C4-2B (cell line): Measurements from ENCODE around the gene TIMM10.

Source experiments
- H3K27ac ChIP-seq: fragments of 450-650 bp; 2 replicates; pipeline ENCODE4 v1.5.1; 2017
- ZFX ChIP-seq: fragments of 450-650 bp; IDR thresholded peaks from 2 replicates; pipeline ENCODE4 v1.6.1; 2017
- TF ChIP-seq, protein P1 (sequence below): fragments of 450-650 bp; conservative IDR thresholded peaks from 2 replicates; pipeline ENCODE4 v1.5.1; 2017; ENCODE audit warnings: mild to moderate bottlenecking

Gene TIMM10

DNA sequence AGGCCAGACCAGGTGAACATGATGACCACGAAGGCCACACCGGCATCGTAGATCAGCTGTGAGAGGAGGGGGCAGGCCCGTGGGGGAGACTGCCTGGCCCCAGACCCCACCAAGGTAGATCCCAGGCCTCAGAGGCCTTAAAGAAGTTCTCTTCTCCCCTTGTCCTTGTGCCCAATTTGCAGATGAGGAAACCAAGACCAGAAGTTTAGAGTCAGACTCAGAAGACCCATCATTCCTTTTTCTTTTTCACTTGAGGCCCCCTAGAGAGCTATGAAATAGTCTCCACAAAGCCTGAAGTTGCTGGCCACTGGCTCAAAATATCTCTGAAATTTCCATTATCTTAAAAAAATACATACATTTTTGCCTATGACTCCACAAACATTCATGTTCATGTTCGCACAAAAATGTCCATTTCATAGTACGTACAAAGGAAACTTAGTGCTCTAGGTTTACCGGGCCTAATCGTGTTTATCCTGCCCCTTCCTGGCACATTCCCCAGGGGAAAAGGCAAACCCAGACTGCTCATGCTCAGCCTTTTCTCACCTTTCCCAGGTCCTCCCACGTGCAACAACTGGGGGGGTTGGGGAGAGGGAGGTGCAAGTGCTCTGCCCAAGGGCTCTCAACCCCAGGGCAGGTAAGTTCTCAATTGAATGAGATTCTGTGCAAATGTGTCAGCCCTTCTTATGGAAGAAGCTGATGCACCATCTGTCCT is 34.3 kb downstream of the TIMM10 start:
- peak overlapping the region; percentile 86; the same call in 1 of the 2 replicates for H3K27ac ChIP-seq
- TF ChIP-seq, protein P1, sequence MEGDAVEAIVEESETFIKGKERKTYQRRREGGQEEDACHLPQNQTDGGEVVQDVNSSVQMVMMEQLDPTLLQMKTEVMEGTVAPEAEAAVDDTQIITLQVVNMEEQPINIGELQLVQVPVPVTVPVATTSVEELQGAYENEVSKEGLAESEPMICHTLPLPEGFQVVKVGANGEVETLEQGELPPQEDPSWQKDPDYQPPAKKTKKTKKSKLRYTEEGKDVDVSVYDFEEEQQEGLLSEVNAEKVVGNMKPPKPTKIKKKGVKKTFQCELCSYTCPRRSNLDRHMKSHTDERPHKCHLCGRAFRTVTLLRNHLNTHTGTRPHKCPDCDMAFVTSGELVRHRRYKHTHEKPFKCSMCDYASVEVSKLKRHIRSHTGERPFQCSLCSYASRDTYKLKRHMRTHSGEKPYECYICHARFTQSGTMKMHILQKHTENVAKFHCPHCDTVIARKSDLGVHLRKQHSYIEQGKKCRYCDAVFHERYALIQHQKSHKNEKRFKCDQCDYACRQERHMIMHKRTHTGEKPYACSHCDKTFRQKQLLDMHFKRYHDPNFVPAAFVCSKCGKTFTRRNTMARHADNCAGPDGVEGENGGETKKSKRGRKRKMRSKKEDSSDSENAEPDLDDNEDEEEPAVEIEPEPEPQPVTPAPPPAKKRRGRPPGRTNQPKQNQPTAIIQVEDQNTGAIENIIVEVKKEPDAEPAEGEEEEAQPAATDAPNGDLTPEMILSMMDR, result no peak
- TF ChIP-seq ZFX, result no peak

DNA sequence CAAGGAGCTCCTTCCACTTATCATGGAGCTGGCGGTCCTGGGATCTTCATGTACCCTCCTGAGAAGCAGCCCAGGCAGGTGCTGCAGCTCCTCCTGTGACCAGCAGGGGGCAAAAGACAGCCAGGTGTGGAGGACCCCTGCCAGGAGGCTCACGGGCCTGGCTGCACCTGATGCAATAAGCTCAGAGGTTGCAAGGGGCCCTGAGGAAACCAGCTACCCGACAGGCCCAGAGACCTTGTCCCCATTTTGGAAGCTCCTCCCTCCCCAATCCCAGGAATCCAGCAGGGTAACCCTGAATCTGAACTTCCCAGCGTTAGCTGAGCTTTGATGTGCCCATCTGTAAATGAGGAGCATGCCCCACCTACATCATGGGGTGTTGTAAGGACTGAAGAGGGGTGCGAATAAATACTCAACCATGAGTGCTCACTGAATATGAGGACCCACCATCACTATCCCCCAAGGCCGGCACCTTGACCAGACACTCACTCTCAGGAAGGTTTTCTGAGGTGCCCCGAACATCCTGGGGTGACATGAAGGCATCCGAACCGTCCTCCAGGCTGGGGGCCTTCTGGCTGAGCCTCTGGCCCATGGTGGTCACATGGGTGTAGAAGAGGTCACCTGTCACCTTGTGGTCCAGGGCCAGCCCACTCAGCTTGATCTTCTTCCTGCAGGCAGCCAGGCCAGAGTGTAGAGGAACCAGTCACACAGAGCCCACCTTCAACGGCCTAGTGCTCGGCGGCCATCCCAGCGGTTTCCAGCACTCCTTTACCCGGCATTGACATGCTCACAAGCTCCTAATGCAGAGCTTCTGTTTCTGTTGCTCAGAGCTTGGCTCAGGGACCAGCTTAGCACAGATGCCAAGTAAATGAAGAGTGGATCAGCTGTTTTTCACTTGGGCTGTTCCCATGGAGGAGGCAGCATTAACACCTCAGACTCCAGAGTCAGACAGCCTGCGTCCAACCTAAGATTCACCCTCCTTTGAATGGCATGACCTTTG is 36.7 kb downstream of the TIMM10 start:
- H3K27ac ChIP-seq, result peak overlapping the region; percentile 46
- no peak for TF ChIP-seq ZFX
- TF ChIP-seq, protein P1, result peak; percentile 91

DNA sequence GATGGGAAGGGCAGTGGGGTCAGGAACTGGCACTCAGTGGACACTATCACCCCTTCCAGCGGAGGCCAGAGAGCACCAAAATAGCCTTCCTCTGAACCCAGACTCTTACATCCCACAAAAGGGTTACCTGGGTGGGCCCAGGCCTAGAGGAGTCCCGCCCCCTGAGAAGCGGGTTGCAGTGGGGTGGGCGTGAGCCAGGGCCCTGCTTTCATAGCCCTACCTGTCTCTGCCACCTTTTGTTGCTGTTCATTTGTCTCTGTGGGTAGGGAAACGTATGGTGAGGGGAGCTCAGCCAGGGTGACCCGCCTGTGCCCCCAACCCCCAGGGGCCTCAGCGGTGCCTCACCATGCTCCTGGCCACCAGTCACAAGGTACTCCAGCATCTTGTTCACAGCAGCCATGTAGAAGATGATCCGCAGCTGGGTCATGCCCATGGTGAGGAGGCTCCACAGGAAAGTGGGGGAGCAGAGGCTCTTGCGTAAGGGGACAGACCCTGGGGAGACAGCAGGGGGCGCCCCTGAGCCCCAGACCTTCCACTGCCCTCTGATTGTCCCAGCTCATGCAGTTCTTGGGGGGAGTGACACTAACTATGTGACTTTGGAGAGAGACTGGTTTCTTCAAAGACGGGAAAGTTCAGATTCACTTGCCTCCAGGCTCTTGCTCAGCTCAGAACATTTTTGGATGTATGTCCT is 39.0 kb downstream of the TIMM10 start:
- H3K27ac ChIP-seq, result no peak overlapping the region
- TF ChIP-seq ZFX, result no peak
- TF ChIP-seq, protein P1, result peak; percentile 78; the same call in 1 of the 2 replicates

DNA sequence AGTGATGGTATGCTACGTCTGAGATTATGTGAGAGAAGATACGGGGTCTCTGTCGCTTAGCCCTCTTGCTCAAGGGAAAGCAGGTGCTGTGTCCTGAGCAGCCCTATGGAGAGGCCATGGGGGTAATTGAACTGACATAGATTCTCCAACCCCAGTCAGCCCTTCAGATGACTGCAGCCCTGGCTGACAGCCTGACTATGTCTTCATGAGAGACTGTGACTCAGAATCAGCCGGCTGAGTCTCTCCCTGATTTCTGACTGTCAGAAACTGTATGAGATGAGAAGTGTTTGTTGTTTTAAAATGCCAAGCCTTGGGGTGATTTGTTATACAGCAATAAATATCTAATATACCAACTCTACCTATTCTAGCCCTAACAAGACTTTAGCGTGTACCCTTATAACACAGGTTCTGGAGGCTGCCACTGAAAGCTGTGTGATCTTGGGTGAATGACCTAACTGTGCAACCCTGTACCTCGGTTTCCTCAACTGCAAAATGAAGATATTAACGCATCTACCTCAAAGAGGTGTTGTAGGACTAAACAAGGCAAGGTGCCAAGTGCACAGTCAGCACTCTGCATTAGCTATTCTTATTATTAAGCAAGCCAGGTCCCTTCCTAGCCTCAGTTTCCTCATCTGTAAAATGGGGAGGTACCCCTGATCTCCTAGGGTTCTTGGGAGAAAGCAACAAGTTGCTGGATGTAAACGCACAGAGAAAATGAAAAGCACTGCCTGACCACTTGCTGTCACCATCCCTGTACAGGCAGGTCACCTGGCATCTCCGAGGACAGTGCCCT is 39.9 kb downstream of the TIMM10 start:
- TF ChIP-seq ZFX, result no peak
- TF ChIP-seq, protein P1, result no peak
- H3K27ac ChIP-seq, result no peak overlapping the region

DNA sequence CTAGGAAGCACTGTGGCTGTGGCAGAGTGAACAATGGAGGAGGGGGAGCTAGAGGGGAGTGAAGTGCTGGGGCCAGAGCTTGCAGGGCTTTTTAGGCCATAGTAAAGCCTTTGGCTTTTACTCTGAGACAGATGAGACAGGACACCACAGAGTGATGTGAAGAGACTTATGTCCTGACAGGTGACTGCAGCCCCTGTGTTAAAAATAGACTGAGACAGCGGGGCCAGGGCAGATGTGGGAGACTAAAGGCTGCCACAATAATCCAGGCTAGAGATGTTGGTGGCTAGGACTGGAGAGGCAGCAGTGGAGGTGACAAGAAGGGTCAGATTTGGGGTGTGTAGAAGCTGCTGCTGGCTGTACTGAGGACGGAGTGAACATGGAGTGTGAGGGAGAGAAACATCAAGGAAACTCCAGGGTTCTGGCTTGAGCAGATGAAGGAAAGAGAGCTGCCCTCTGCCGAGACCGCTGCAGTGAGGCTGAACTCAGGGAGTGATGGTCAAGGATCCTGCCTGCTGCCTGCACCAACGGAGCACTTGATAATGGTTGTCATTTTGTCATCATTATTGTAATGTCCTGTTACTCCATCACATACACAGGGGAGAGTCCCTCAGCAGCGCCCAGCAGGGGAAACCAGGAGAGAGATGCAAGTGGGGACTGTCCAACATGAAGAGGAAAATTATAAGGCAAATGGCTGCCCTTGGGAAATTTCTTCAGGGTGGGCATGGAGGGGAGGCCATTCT is 42.5 kb downstream of the TIMM10 start:
- no peak overlapping the region for H3K27ac ChIP-seq
- TF ChIP-seq, protein P1, result no peak
- TF ChIP-seq ZFX, result no peak

DNA sequence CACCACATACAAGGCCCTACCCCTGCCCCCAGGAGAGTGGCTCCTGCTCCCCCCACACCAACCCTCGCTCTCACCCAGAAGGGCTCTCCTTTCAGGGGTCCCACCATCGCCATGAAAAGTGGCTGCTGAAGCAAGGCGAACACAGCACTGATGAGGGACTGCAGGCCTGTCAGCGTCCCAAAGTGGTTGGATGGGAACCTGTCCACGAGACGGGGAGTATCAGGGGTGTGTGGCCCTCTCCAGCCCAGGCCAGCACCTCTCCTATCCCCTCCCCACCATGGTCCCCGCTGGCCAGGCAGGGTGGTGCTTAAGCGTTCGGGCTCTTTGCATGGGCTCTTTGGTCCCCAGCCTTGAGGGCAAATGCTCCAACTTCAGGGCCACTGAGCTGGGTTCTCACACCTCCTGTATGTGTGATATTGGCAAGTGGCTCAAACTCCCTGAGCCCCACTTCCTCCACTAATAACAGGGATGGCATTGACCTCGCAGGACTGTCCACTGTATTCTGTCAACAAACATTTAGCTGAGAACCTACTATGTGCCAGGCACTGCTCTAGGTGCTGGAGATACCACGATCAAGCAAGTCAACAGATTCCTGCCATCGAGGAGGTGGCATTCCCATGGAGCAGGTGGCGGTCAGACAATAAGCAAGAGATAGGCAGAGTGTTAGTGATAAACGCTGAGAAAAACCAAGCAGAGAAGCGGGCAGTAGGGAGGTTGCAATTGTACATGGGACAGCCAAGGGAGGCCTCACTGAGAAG is 43.4 kb downstream of the TIMM10 start:
- TF ChIP-seq ZFX, result no peak
- TF ChIP-seq, protein P1, result no peak
- no peak overlapping the region for H3K27ac ChIP-seq
